Left ventricle myocardium inferior (tissue), 1 donor: Measurements from ENCODE around the gene LAIR1. TPM values are rescaled to one million over a fixed set of nuclear protein-coding genes. Genes with fewer than 3 reads are reported as not detected.
"Not testable (repeated sequence)": the region's sequence is repeated elsewhere in the genome, so short reads cannot be mapped to it uniquely, and the experiment has no call there.

Source experiments
- DNase-seq: peaks from one replicate; pipeline ENCODE4 v3.0.0-alpha.2; 2020
- H3K27ac ChIP-seq: fragments of 200-600 bp; replicated peaks from 2 replicates; pipeline ENCODE4 v1.8.0; 2021
- H3K27me3 ChIP-seq: fragments of 200-600 bp; 2 replicates; pipeline ENCODE4 v1.8.0; 2021; ENCODE audit warnings: low read depth
- H3K36me3 ChIP-seq: fragments of 200-600 bp; 2 replicates; pipeline ENCODE4 v1.8.0; 2021
- H3K4me1 ChIP-seq: fragments of 200-600 bp; 2 replicates; pipeline ENCODE4 v1.8.0; 2021
- H3K4me3 ChIP-seq: fragments of 200-600 bp; 2 replicates; pipeline ENCODE4 v1.8.0; 2021; ENCODE audit warnings: mild to moderate bottlenecking, moderate library complexity
- H3K9me3 ChIP-seq: fragments of 200-600 bp; replicated peaks from 2 replicates; pipeline ENCODE4 v1.8.0; 2021
- intact Hi-C: fragments of 100-400 bp; cut with micrococcal nuclease; formaldehyde crosslinking; loops from one replicate; pipeline ENCODE4 v1.11.0; 2022
- total RNA-seq: library from RNA; stranded (reverse); fragmentation: NEBNext Ultra II Directional; extraction: Animal tissue kit (Norgen Biotek cat#: 25700); gene quantifications from one replicate; pipeline ENCODE4 v1.2.1, GENCODE V29; 2021
- TF ChIP-seq, protein P1 (sequence below): fragments of 200-600 bp; IDR thresholded peaks from 2 replicates; pipeline ENCODE4 v1.8.0; 2021; ENCODE audit warnings: antibody characterized with exemption, mild to moderate bottlenecking, borderline replicate concordance
- donor health status: DM: no; HTN: yes; CAD: no; lungs with severe emphysema.

LAIR1 gene
- total RNA-seq, 1 donor from 2014 or later, result 5.1 TPM

DNA sequence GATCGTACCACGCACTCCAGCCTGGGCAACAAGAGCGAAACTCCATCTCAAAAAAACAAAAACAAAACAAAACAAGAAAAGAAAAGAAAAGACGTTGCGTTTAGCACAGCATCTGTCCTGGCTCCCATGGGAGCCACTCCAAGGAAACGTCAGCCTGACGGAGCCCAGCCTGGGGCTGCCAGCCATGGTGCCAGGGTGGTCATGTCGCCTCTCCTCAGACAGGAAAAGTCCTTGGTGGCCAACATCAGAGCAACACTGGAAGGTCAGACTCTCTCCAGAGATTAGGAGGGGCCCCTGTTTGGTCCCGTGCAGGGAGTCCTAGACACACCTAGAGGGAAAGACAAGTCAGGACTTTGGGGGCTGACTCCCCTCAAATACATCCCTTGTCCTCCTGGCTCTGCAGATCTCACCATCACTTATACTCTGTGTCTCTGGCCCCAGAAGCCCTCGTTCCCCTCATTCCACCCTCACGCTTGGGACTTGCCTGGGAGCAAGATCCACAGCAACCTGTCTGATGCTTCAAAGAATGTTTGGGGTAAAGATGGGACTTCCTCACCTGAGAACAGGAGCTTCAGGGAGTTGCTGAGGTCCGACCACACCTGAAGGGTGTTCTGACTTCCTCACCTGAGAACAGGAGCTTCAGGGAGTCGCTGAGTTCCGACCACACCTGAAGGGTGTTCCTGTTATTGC lies 35.1 kb downstream of the LAIR1 start:
- no peak for DNase-seq
- no peaks in the 10 kb centered on the region for H3K36me3 ChIP-seq
- no peaks in the 10 kb centered on the region for H3K9me3 ChIP-seq
- no peaks in the 10 kb centered on the region for H3K4me1 ChIP-seq
- intact Hi-C loops, result no loop called here
- TF ChIP-seq, protein P1, sequence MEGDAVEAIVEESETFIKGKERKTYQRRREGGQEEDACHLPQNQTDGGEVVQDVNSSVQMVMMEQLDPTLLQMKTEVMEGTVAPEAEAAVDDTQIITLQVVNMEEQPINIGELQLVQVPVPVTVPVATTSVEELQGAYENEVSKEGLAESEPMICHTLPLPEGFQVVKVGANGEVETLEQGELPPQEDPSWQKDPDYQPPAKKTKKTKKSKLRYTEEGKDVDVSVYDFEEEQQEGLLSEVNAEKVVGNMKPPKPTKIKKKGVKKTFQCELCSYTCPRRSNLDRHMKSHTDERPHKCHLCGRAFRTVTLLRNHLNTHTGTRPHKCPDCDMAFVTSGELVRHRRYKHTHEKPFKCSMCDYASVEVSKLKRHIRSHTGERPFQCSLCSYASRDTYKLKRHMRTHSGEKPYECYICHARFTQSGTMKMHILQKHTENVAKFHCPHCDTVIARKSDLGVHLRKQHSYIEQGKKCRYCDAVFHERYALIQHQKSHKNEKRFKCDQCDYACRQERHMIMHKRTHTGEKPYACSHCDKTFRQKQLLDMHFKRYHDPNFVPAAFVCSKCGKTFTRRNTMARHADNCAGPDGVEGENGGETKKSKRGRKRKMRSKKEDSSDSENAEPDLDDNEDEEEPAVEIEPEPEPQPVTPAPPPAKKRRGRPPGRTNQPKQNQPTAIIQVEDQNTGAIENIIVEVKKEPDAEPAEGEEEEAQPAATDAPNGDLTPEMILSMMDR, result no peak
- no peak overlapping the region for H3K27ac ChIP-seq
- H3K4me3 ChIP-seq, result no peak overlapping the region
- peaks cover 68% of the 10 kb centered on the region for H3K27me3 ChIP-seq

DNA sequence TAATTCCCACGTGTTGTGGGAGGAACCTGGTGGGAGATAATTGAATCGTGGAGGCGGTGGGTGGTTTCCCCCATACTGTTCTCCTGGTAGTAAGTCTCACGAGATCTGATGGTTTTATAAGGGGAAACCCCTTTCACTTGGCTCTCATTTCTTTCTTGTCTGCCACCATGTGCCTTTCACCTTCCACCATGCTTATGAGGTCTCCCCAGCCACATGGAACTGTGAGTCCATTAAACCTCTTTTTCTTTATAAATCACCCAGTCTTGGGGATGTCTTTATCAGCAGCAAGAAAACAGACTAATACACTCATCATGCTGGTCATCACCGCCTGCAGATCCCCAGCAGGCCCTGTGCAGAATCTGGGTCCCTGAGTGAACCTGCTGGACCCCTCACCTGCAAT lies 36.0 kb downstream of the LAIR1 start:
- H3K27ac ChIP-seq, H3K9me3 ChIP-seq, H3K4me3 ChIP-seq, DNase-seq, intact Hi-C loops, H3K4me1 ChIP-seq, H3K36me3 ChIP-seq: not testable (repeated sequence)
- H3K27me3 ChIP-seq, result peaks cover 75% of the 10 kb centered on the region

DNA sequence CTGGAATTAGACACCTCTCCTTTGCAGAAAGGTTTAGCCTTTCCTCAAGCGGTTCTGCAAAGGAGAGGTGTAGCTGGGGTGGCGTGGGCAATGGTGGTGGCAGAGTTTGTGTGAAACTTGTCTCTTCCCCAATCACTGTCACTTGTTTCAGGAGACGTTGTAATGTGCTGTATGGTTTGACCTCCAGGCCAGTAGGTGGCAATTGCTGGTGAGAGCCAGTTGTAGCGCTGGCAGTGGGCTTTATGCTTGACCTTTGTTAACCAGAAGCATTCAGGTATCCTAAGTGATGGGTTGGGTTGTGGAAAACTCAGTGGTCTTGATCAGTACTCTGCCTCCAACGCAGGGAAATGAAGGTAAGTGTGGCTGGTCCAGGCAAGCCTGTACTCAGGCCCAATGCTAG lies 39.1 kb downstream of the LAIR1 start:
- TF ChIP-seq, protein P1, result no peak
- Histone ChIP-seq H3K4me3 (no peak overlapping the region), H3K9me3 (no peaks in the 10 kb centered on the region), H3K4me1 (no peaks in the 10 kb centered on the region), H3K27ac (no peak overlapping the region), H3K36me3 (no peaks in the 10 kb centered on the region), H3K27me3 (peaks cover 75% of the 10 kb centered on the region)
- intact Hi-C loops, result no loop called here
- no peak for DNase-seq

DNA sequence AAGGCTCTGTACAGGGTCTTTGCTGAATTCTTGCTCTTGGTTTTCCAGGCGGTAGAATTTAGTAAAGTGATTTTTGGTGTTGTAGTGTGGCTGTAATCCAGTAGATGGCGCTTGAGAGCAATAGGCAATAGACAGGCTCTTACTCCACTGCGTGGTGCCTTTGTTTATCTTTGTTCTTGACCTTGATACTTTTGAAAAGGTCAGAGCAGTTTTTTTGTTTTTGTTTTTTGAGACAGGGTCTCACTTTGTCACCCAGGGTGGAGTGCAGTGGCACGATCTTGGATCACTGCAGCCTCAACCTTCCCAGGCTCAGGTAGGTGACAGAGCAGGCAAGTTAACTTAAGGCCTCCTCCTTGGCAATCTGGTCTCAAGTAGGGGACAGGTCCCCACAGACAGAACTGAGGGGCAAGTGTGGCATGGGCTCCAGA lies 39.5 kb downstream of the LAIR1 start:
- TF ChIP-seq, protein P1, result peak; percentile 84
- intact Hi-C loops, result no loop called here
- H3K4me1 ChIP-seq, result no peaks in the 10 kb centered on the region

DNA sequence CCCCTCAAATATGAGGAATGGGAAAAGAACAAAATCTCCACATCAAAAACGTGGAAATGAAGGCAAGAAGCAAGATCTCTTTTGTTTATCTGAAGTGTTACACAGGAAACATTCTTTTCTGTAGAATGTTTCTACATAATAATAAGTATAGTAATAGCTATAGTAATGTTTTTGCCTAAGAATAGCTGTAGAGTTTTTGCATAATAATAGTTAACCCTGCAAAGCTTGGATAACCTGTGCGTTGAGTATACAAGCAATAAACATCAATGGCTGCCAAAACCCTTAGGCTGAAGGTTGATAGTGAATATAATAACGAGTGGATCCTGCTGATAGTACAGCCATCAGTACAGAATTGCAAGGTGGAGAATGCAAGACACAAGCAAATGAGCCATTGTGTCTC lies 40.7 kb downstream of the LAIR1 start:
- Histone ChIP-seq H3K36me3 (no peaks in the 10 kb centered on the region), H3K4me3 (no peak overlapping the region), H3K4me1 (no peaks in the 10 kb centered on the region), H3K9me3 (no peaks in the 10 kb centered on the region), H3K27me3 (peaks cover 73% of the 10 kb centered on the region), H3K27ac (no peak overlapping the region)
- no peak for DNase-seq
- TF ChIP-seq, protein P1, result no peak
- intact Hi-C loops, result no loop called here

More for the DNA sequence above, 39.5 kb downstream of the LAIR1 start:
- peaks cover 75% of the 10 kb centered on the region for H3K27me3 ChIP-seq
- H3K4me3 ChIP-seq, result no peak overlapping the region
- no peaks in the 10 kb centered on the region for H3K9me3 ChIP-seq
- H3K36me3 ChIP-seq, result no peaks in the 10 kb centered on the region
- no peak for DNase-seq
- H3K27ac ChIP-seq, result no peak overlapping the region

DNA sequence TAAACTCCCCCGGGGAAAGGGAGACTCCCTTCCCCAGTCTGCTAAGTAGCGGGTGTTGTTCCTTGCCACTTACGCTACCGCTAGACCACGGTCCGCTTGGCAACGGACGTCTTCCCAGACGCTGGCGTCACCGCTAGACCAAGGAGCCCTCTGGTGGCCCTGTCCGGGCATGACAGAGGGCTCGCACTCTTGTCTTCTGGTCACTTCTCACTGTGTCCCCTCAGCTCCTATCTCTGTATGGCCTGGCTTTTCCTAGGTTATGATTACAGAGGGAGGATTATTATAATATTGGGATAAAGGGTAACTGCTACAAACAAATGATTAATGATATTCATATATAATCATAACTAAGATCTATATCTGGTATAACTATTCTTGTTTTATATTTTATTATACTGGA lies 41.8 kb downstream of the LAIR1 start:
- TF ChIP-seq, protein P1, result peak; percentile 25
- H3K36me3 ChIP-seq, H3K4me3 ChIP-seq, H3K4me1 ChIP-seq, DNase-seq, intact Hi-C loops, H3K9me3 ChIP-seq, H3K27ac ChIP-seq: not testable (repeated sequence)
- H3K27me3 ChIP-seq, result peaks cover 74% of the 10 kb centered on the region

DNA sequence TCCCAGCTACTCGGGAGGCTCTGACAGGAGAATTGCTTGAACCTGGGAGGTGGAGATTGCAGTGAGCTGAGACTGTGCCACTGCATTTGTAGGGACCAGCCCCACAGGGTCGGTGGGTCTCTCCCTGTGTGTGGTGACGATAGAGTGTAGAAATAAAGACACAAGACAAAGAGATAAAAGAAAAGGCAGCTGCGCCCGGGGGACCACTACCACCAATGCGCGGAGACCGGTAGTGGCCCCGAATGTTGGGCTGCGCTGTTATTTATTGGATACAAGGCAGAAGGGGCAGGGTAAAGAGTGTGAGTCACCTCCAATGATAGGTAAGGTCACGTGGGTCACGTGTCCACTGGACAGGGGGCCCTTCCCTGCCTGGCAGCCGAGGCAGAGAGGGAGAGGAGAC lies 42.4 kb downstream of the LAIR1 start:
- H3K27ac ChIP-seq, H3K4me1 ChIP-seq, intact Hi-C loops, H3K36me3 ChIP-seq, H3K9me3 ChIP-seq, DNase-seq, H3K4me3 ChIP-seq: not testable (repeated sequence)
- H3K27me3 ChIP-seq, result peaks cover 78% of the 10 kb centered on the region
